Measurements from ENCODE around the gene NTN3.

Gene NTN3

GRCh38 chr16:2428784-2429033 is 42.4 kb upstream of the NTN3 start:
- Histone ChIP-seq H3K23ac (ENCODE audit: low read length) (no peak overlapping the region), H2BK120ac (ENCODE audit: insufficient read depth, low read length, poor library complexity) (peak overlapping the region; percentile 55), H2AK5ac (ENCODE audit: low read length) (no peak overlapping the region), H2BK12ac (ENCODE audit: low read length) (no peak overlapping the region), H3K18ac (ENCODE audit: low read length) (peak overlapping the region; percentile 67), H3K14ac (ENCODE audit: low read length) (peak overlapping the region; percentile 62), H3K9ac (ENCODE audit: low read length) (peak overlapping the region; percentile 76), H4K91ac (ENCODE audit: low read depth, low read length) (peak overlapping the region; percentile 63), H3K4me3 (ENCODE audit: low read depth, low read length) (peak overlapping the region; percentile 86), H2BK5ac (ENCODE audit: low read depth, low read length, poor library complexity) (peak overlapping the region; percentile 12), H3K79me1 (ENCODE audit: low read length) (peaks cover 10% of the 10 kb centered on the region), H3K79me2 (ENCODE audit: control insufficient read depth, insufficient read depth, low read length, poor library complexity) (peaks cover 11% of the 10 kb centered on the region), H3K4ac (ENCODE audit: low read depth, low read length) (peak overlapping the region; percentile 3), H3K27me3 (ENCODE audit: insufficient read depth, low read length) (no peaks in the 10 kb centered on the region), H3K27ac (ENCODE audit: low read depth, low read length) (peak overlapping the region; percentile 18), H3K36me3 (ENCODE audit: control insufficient read depth in 1 of 2, insufficient read depth in 2 of 2, low read length in 2 of 2) (peaks cover 19 to 20% of the 10 kb centered on the region in 2 experiments), H3K4me1 (ENCODE audit: control insufficient read depth in 1 of 2, insufficient read depth in 2 of 2, low read length in 2 of 2) (peaks cover 7 to 16% of the 10 kb centered on the region in 2 experiments), H4K8ac (ENCODE audit: low read depth, low read length) (peak overlapping the region; percentile 63), H4K12ac (ENCODE audit: low read depth, low read length) (peak overlapping the region; percentile 72), H3K4me2 (ENCODE audit: low read length) (peak overlapping the region; percentile 96), H3K9me3 (ENCODE audit: insufficient read depth, low read depth, low read length) (peaks cover 3% of the 10 kb centered on the region), H2AFZ (ENCODE audit: insufficient read depth, low read length, poor library complexity) (peak overlapping the region; percentile 72)
- no peak for DNase-seq
- no CpG with 5 or more reads among the region's 24 CpGs for WGBS (ENCODE audit: extremely low coverage, insufficient coverage, insufficient read length)

DNA sequence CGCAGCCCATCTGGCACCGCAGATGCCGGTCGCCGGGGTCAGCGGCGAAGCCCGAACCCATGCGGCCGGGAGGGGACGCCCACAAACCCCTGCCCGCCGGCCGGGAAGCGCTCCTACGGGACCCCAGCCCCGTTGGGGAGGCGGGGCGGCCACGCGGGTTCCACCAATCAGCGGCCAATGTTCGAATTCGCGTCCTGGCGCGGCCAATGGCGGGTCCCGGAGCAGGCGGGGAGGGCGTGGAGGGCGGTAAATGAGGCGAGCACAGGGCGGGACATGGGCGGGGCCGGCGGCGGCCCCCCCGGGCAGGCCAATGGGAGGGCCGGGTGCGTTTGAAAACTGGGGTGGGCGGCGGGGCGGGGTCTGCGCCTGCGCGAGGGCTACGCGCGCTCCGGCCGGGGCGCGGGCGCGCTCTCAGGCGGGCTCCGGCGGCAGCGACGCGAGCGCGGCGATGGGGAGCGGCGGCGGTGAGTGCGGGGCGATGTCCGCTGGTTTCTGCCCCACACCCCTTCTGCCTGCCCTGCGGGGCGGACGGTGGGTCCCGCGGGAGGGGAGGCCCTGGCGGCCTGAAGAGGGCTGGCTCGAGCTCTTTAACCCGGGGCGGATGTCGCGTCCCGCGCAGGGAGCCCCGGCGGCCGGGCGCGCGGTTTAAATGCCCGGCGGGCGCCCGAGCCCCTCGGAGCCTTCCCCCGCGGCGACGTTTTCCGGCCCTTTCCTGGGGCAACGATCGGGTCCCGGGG is 41.9 kb upstream of the NTN3 start, which contains the start of gene CCNF:
CCNF (plus strand) TSS at position 414 of the 737 bp plus-strand sequence; CDS start at position 449, 35 bp downstream.
- Histone ChIP-seq H4K8ac (ENCODE audit: low read depth, low read length) (peak within 1 kb of the TSS; percentile 86), H3K4me3 (ENCODE audit: low read depth, low read length) (peak within 1 kb of the TSS; percentile 97), H2AFZ (ENCODE audit: insufficient read depth, low read length, poor library complexity) (peak within 1 kb of the TSS; percentile 74), H3K14ac (ENCODE audit: low read length) (peak within 1 kb of the TSS; percentile 93), H3K79me1 (ENCODE audit: low read length) (peaks cover 10% of the 10 kb centered on the region), H4K12ac (ENCODE audit: low read depth, low read length) (peak within 1 kb of the TSS; percentile 87), H2BK12ac (ENCODE audit: low read length) (no peak within 1 kb of the TSS), H2AK5ac (ENCODE audit: low read length) (no peak within 1 kb of the TSS), H2BK5ac (ENCODE audit: low read depth, low read length, poor library complexity) (peak within 1 kb of the TSS; percentile 80), H3K4me1 (ENCODE audit: control insufficient read depth in 1 of 2, insufficient read depth in 2 of 2, low read length in 2 of 2) (peaks cover 7 to 16% of the 10 kb centered on the region in 2 experiments), H3K27ac (ENCODE audit: low read depth, low read length) (peak within 1 kb of the TSS; percentile 19), H3K9ac (ENCODE audit: low read length) (peak within 1 kb of the TSS; percentile 88), H3K27me3 (ENCODE audit: insufficient read depth, low read length) (no peaks in the 10 kb centered on the region), H3K4ac (ENCODE audit: low read depth, low read length) (peak within 1 kb of the TSS; percentile 89), H3K23ac (ENCODE audit: low read length) (no peak within 1 kb of the TSS), H3K36me3 (ENCODE audit: control insufficient read depth in 1 of 2, insufficient read depth in 2 of 2, low read length in 2 of 2) (peaks cover 21 to 24% of the 10 kb centered on the region in 2 experiments), H3K9me3 (ENCODE audit: insufficient read depth, low read depth, low read length) (peaks cover 2% of the 10 kb centered on the region), H3K4me2 (ENCODE audit: low read length) (peak within 1 kb of the TSS; percentile 96), H4K91ac (ENCODE audit: low read depth, low read length) (peak within 1 kb of the TSS; percentile 87), H2BK120ac (ENCODE audit: insufficient read depth, low read length, poor library complexity) (peak within 1 kb of the TSS; percentile 85), H3K79me2 (ENCODE audit: control insufficient read depth, insufficient read depth, low read length, poor library complexity) (peaks cover 11% of the 10 kb centered on the region), H3K18ac (ENCODE audit: low read length) (peak within 1 kb of the TSS; percentile 94)
- peak; percentile 95 to 96 for DNase-seq
- no CpG with 5 or more reads among the region's 103 CpGs for WGBS (ENCODE audit: extremely low coverage, insufficient coverage, insufficient read length)

- Histone ChIP-seq H4K91ac (ENCODE audit: low read depth, low read length) (peak overlapping the region; percentile 87), H2BK5ac (ENCODE audit: low read depth, low read length, poor library complexity) (peak overlapping the region; percentile 80), H3K4ac (ENCODE audit: low read depth, low read length) (peak overlapping the region; percentile 89), H4K12ac (ENCODE audit: low read depth, low read length) (peak overlapping the region; percentile 87), H3K36me3 (ENCODE audit: control insufficient read depth in 1 of 2, insufficient read depth in 2 of 2, low read length in 2 of 2) (peaks cover 23 to 24% of the 10 kb centered on the region in 2 experiments), H3K9ac (ENCODE audit: low read length) (peak overlapping the region; percentile 88), H3K4me1 (ENCODE audit: control insufficient read depth in 1 of 2, insufficient read depth in 2 of 2, low read length in 2 of 2) (peaks cover 7 to 16% of the 10 kb centered on the region in 2 experiments), H3K27me3 (ENCODE audit: insufficient read depth, low read length) (no peaks in the 10 kb centered on the region), H2AK5ac (ENCODE audit: low read length) (no peak overlapping the region), H4K8ac (ENCODE audit: low read depth, low read length) (peak overlapping the region; percentile 86), H3K14ac (ENCODE audit: low read length) (peak overlapping the region; percentile 93), H3K9me3 (ENCODE audit: insufficient read depth, low read depth, low read length) (peaks cover 1% of the 10 kb centered on the region), H3K4me3 (ENCODE audit: low read depth, low read length) (peak overlapping the region; percentile 97), H3K27ac (ENCODE audit: low read depth, low read length) (peak overlapping the region; percentile 19), H3K79me2 (ENCODE audit: control insufficient read depth, insufficient read depth, low read length, poor library complexity) (peaks cover 11% of the 10 kb centered on the region), H3K18ac (ENCODE audit: low read length) (peak overlapping the region; percentile 94), H2BK120ac (ENCODE audit: insufficient read depth, low read length, poor library complexity) (peak overlapping the region; percentile 85), H3K79me1 (ENCODE audit: low read length) (peaks cover 10% of the 10 kb centered on the region), H3K23ac (ENCODE audit: low read length) (no peak overlapping the region), H3K4me2 (ENCODE audit: low read length) (peak overlapping the region; percentile 77), H2BK12ac (ENCODE audit: low read length) (no peak overlapping the region), H2AFZ (ENCODE audit: insufficient read depth, low read length, poor library complexity) (peak overlapping the region; percentile 74)
- peak; percentile 43 to 68 for DNase-seq
- no CpG with 5 or more reads among the region's 46 CpGs for WGBS (ENCODE audit: extremely low coverage, insufficient coverage, insufficient read length)
Observed at GRCh38 chr16:2429771-2430663, 41.1 kb upstream of the NTN3 start.

GRCh38 chr16:2432286-2432685 is 38.8 kb upstream of the NTN3 start:
- Histone ChIP-seq H4K12ac (ENCODE audit: low read depth, low read length) (no peak overlapping the region), H3K9me3 (ENCODE audit: insufficient read depth, low read depth, low read length) (no peaks in the 10 kb centered on the region), H3K23ac (ENCODE audit: low read length) (no peak overlapping the region), H2AFZ (ENCODE audit: insufficient read depth, low read length, poor library complexity) (no peak overlapping the region), H2AK5ac (ENCODE audit: low read length) (no peak overlapping the region), H3K27me3 (ENCODE audit: insufficient read depth, low read length) (no peaks in the 10 kb centered on the region), H2BK120ac (ENCODE audit: insufficient read depth, low read length, poor library complexity) (no peak overlapping the region), H3K4ac (ENCODE audit: low read depth, low read length) (no peak overlapping the region), H3K79me1 (ENCODE audit: low read length) (peaks cover 10% of the 10 kb centered on the region), H3K4me3 (ENCODE audit: low read depth, low read length) (no peak overlapping the region), H4K8ac (ENCODE audit: low read depth, low read length) (no peak overlapping the region), H3K4me2 (ENCODE audit: low read length) (no peak overlapping the region), H3K18ac (ENCODE audit: low read length) (no peak overlapping the region), H2BK12ac (ENCODE audit: low read length) (no peak overlapping the region), H3K79me2 (ENCODE audit: control insufficient read depth, insufficient read depth, low read length, poor library complexity) (peaks cover 11% of the 10 kb centered on the region), H3K14ac (ENCODE audit: low read length) (no peak overlapping the region), H4K91ac (ENCODE audit: low read depth, low read length) (no peak overlapping the region), H3K9ac (ENCODE audit: low read length) (no peak overlapping the region), H2BK5ac (ENCODE audit: low read depth, low read length, poor library complexity) (no peak overlapping the region), H3K4me1 (ENCODE audit: control insufficient read depth in 1 of 2, insufficient read depth in 2 of 2, low read length in 2 of 2) (peaks cover 7 to 16% of the 10 kb centered on the region in 2 experiments), H3K36me3 (ENCODE audit: control insufficient read depth in 1 of 2, insufficient read depth in 2 of 2, low read length in 2 of 2) (peaks cover 40 to 43% of the 10 kb centered on the region in 2 experiments), H3K27ac (ENCODE audit: low read depth, low read length) (no peak overlapping the region)
- peak in 1 of 2 donors; percentile 12 for DNase-seq
- no CpG with 5 or more reads among the region's 6 CpGs for WGBS (ENCODE audit: extremely low coverage, insufficient coverage, insufficient read length)
